Lung (tissue), 12 donors: ENCODE results near the gene CCDC3. TPM values are rescaled to one million over a fixed set of nuclear protein-coding genes. Genes with fewer than 3 reads are reported as not detected.
A peak's percentile ranks its signal among the peaks of the same experiment; 100 is the strongest.

Source experiments
- ATAC-seq: fragments of 200-7000 bp; cut with Tn5 transposase; one replicate; pipeline ENCODE4 v1.9.1; 2020; ENCODE audit warnings: moderate number of reproducible peaks; ENCODE audit not compliant: insufficient read depth, low FRiP score
- DNase-seq, 3 donors: peaks; one replicate each; pipeline ENCODE4 v3.0.0-alpha.2; 2013 to 2017
- H3K27ac ChIP-seq, 2 donors: one replicate each; pipeline ENCODE4 v1.5.1; 2013; ENCODE audit warnings: mild to moderate bottlenecking in 2 of 2, moderate library complexity in 2 of 2, control low read depth in 1 of 2, inconsistent platforms in 1 of 2, low read depth in 1 of 2, low read length in 1 of 2
- H3K27me3 ChIP-seq, 3 donors: one replicate each; pipeline ENCODE4 v1.5.1; 2013; ENCODE audit warnings: low read length in 2 of 3; ENCODE audit not compliant: control insufficient read depth in 3 of 3, insufficient read depth in 3 of 3
- H3K36me3 ChIP-seq, 4 donors: one replicate each; pipeline ENCODE4 v1.5.1; 2013; ENCODE audit warnings: low read length in 4 of 4, mild to moderate bottlenecking in 1 of 4, moderate library complexity in 1 of 4; ENCODE audit not compliant: control insufficient read depth in 4 of 4, insufficient read depth in 4 of 4
- H3K4me1 ChIP-seq, 5 donors: one replicate each; pipeline ENCODE4 v1.5.1; 2013; ENCODE audit warnings: low read length in 5 of 5, mild to moderate bottlenecking in 2 of 5, moderate library complexity in 1 of 5; ENCODE audit not compliant: control insufficient read depth in 5 of 5, insufficient read depth in 5 of 5
- H3K4me3 ChIP-seq: one replicate; pipeline ENCODE4 v1.5.1; 2013; ENCODE audit warnings: mild to moderate bottlenecking, control low read depth, moderate library complexity
- H3K9ac ChIP-seq, 2 donors: one replicate each; pipeline ENCODE4 v1.5.1; 2013; ENCODE audit warnings: low read length in 2 of 2, control low read depth in 1 of 2; ENCODE audit not compliant: insufficient read depth in 1 of 2
- H3K9me3 ChIP-seq, 4 donors: one replicate each; pipeline ENCODE4 v1.5.1; 2013; ENCODE audit warnings: low read length in 3 of 4, mild to moderate bottlenecking in 1 of 4, moderate library complexity in 1 of 4; ENCODE audit not compliant: control insufficient read depth in 4 of 4, insufficient read depth in 3 of 4
- WGBS, 2 donors: extraction: QIAGEN DNeasy Blood & Tissue Kit; methylation state at CpG; one replicate each; pipeline ENCODE4 v1.1.7; 2013; 5-methylcytosine and 5-hydroxymethylcytosine counted together
- polyA plus RNA-seq, 2 donors: library from polyadenylated mRNA; stranded (reverse); fragments of 200-250 nt; gene quantifications; one replicate each; pipeline ENCODE4 v1.2.1, GENCODE V29; 2013
- total RNA-seq, 2 donors: library from RNA; depleted of rRNA in 1 of 2; stranded (reverse); fragments of >200 nt in 1 of 2; gene quantifications; one replicate each; pipeline ENCODE4 v1.2.1, GENCODE V29; 2014 to 2021
- TF ChIP-seq, protein P1 (sequence below): IDR thresholded peaks from 2 replicates; pipeline ENCODE4 v1.5.1; 2012; ENCODE audit warnings: mild to moderate bottlenecking; ENCODE audit errors: control extremely low read depth, extremely low read depth
- donor health status: control.
- donor health status: control.
- donor health status: Bipolar disorder and iron deficiency.
- donor health status: healthy.
- donor health status: DM: yes; HTN: yes; CAD: no.

The CCDC3 gene
- total and polyA plus RNA-seq, 4 donors: 4.1 to 21.5 (median 11.0) TPM

DNA sequence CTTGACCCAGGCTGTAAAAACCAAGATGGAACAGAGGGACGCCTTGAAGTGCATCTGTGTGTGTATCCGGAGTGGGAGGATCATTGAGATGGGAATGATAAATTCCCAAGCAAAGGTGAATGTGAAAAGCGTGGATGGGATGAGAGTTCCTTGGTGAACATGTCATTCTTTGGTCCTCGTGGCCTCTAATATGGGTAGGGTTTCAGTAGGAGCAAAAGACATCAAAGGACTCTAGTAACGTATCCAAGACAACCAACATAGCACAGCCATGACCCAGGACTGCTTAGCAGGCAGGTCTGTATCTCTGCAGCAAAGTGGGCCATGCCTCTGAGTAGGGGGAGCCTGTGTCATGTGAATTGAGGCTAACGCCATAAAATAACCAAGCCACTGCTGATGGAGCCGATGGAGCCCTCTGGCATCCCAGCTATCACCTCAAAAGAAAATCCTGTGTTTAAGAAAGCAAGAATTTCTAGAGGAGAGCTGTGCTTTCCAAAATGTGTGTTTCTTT lies 98.6 kb downstream of the CCDC3 start:
- ATAC-seq (no peak), DNase-seq (no peak)
- H3K4me1 ChIP-seq: peaks cover 0 to 2% (median 0%) of the 10 kb centered on the region in 5 donors
- TF ChIP-seq, protein P1, sequence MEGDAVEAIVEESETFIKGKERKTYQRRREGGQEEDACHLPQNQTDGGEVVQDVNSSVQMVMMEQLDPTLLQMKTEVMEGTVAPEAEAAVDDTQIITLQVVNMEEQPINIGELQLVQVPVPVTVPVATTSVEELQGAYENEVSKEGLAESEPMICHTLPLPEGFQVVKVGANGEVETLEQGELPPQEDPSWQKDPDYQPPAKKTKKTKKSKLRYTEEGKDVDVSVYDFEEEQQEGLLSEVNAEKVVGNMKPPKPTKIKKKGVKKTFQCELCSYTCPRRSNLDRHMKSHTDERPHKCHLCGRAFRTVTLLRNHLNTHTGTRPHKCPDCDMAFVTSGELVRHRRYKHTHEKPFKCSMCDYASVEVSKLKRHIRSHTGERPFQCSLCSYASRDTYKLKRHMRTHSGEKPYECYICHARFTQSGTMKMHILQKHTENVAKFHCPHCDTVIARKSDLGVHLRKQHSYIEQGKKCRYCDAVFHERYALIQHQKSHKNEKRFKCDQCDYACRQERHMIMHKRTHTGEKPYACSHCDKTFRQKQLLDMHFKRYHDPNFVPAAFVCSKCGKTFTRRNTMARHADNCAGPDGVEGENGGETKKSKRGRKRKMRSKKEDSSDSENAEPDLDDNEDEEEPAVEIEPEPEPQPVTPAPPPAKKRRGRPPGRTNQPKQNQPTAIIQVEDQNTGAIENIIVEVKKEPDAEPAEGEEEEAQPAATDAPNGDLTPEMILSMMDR: no peak
- peaks cover 0 to 18% (median 8%) of the 10 kb centered on the region in 3 donors for H3K27me3 ChIP-seq
- no peak overlapping the region for H3K27ac ChIP-seq
- no peak overlapping the region for H3K4me3 ChIP-seq
- WGBS, 2 donors: 73 to 79% methylated on average over 7 of the region's 7 CpGs
- H3K9me3 ChIP-seq: no peaks in the 10 kb centered on the region
- no peaks in the 10 kb centered on the region for H3K36me3 ChIP-seq
- H3K9ac ChIP-seq: no peak overlapping the region

- H3K4me3 ChIP-seq: no peak overlapping the region
- no peak overlapping the region for H3K9ac ChIP-seq
- peaks cover 0 to 18% (median 8%) of the 10 kb centered on the region in 3 donors for H3K27me3 ChIP-seq
- no peaks in the 10 kb centered on the region for H3K36me3 ChIP-seq
- H3K4me1 ChIP-seq: peaks cover 0 to 2% (median 0%) of the 10 kb centered on the region in 5 donors
- no peak overlapping the region for H3K27ac ChIP-seq
- peak; percentile 62 to 84 (median 71) for DNase-seq
- TF ChIP-seq, protein P1: peak; percentile 57
- H3K9me3 ChIP-seq: no peaks in the 10 kb centered on the region
- no peak for ATAC-seq
- 3 to 7% methylated on average over 2 of the region's 2 CpGs for WGBS, 2 donors
Observed at GRCh38 chr10:12902135-12902572, 99.4 kb downstream of the CCDC3 start.

DNA sequence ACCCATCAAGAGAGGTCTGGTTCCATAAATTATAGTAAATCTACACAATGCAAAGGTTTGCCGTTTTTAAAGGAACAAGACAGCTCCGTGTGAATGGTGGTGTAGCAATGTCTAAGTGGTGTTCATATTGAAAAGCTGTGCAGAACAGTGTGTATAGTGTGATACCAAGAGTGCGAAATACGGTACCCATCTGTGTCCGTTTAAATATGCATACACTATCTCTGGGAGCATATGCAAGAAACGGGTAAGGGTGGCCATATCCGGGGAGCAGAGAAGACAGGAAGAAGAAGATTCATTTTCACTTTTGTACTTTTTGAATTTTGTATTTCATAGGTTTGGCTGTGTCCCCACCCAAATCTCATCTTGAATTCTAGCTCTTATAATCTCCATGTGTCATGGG lies 102.0 kb downstream of the CCDC3 start:
- Histone ChIP-seq H3K9ac (no peak overlapping the region), H3K27me3 (peaks cover 0 to 9% (median 5%) of the 10 kb centered on the region in 3 donors), H3K27ac (no peak overlapping the region), H3K9me3 (peaks cover 0 to 2% (median 0%) of the 10 kb centered on the region in 4 donors), H3K4me3 (no peak overlapping the region), H3K36me3 (no peaks in the 10 kb centered on the region), H3K4me1 (no peaks in the 10 kb centered on the region)
- 86 to 90% methylated on average over 7 of the region's 7 CpGs for WGBS, 2 donors
- TF ChIP-seq, protein P1: no peak
- ATAC-seq (no peak), DNase-seq (no peak)

- no peak for ATAC-seq
- WGBS, 2 donors: 91 to 92% methylated on average over 24 of the region's 24 CpGs
Observed at GRCh38 chr10:12898271-12898670, 103.2 kb downstream of the CCDC3 start.

More at GRCh38 chr10:12898271-12898670, 103.2 kb downstream of the CCDC3 start:
- Histone ChIP-seq H3K27me3 (peaks cover 0 to 7% (median 5%) of the 10 kb centered on the region in 3 donors), H3K4me1 (no peaks in the 10 kb centered on the region), H3K27ac (no peak overlapping the region), H3K36me3 (no peaks in the 10 kb centered on the region), H3K4me3 (no peak overlapping the region), H3K9ac (no peak overlapping the region), H3K9me3 (peaks cover 0 to 6% (median 3%) of the 10 kb centered on the region in 4 donors)
- no peak for DNase-seq
- TF ChIP-seq, protein P1: no peak
